ENCODE results near the gene ARHGAP22.

ARHGAP22 gene

GRCh38 chr10:48579251-48579960 is 25.5 kb downstream of the ARHGAP22 start:
- H4K20me1 ChIP-seq (ENCODE audit: insufficient read depth, low read length): no peaks in the 10 kb centered on the region
- no peak overlapping the region for H2AFZ ChIP-seq (ENCODE audit: low read length)
- H3K9me3 ChIP-seq (replicated peaks; ENCODE audit: insufficient read depth, low read length): no peaks in the 10 kb centered on the region
- H3K27me3 ChIP-seq (replicated peaks; ENCODE audit: insufficient read depth, low read length): no peaks in the 10 kb centered on the region
- H3K79me2 ChIP-seq (ENCODE audit: low read length): no peaks in the 10 kb centered on the region
- no peak for TF ChIP-seq EZH2phosphoT487 (IDR thresholded peaks at IDR 0.05; ENCODE audit: low read length)
- TF ChIP-seq, protein P1, sequence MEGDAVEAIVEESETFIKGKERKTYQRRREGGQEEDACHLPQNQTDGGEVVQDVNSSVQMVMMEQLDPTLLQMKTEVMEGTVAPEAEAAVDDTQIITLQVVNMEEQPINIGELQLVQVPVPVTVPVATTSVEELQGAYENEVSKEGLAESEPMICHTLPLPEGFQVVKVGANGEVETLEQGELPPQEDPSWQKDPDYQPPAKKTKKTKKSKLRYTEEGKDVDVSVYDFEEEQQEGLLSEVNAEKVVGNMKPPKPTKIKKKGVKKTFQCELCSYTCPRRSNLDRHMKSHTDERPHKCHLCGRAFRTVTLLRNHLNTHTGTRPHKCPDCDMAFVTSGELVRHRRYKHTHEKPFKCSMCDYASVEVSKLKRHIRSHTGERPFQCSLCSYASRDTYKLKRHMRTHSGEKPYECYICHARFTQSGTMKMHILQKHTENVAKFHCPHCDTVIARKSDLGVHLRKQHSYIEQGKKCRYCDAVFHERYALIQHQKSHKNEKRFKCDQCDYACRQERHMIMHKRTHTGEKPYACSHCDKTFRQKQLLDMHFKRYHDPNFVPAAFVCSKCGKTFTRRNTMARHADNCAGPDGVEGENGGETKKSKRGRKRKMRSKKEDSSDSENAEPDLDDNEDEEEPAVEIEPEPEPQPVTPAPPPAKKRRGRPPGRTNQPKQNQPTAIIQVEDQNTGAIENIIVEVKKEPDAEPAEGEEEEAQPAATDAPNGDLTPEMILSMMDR (IDR thresholded peaks at IDR 0.05; ENCODE audit: low read length): no peak
- no peak for TF ChIP-seq EZH2 (optimal IDR thresholded peaks at IDR 0.05; ENCODE audit: low read depth, low read length)
- no peaks in the 10 kb centered on the region for H3K36me3 ChIP-seq (replicated peaks; ENCODE audit: insufficient read depth, low read length)
- no peaks in the 10 kb centered on the region for H3K4me1 ChIP-seq (ENCODE audit: low read length)
- no peak overlapping the region for H3K4me3 ChIP-seq (ENCODE audit: low read length)
- no peak overlapping the region for H3K4me2 ChIP-seq (ENCODE audit: low read depth, low read length)
- no peak overlapping the region for H3K27ac ChIP-seq (ENCODE audit: low read length)
- H3K9me2 ChIP-seq (replicated peaks; ENCODE audit: insufficient read depth, low read length): no peaks in the 10 kb centered on the region
- no peaks in the 10 kb centered on the region for H3F3A ChIP-seq (ENCODE audit: insufficient read depth, low read length)
- H3K9ac ChIP-seq (ENCODE audit: low read length): no peak overlapping the region
- DNase-seq: no peak

DNA sequence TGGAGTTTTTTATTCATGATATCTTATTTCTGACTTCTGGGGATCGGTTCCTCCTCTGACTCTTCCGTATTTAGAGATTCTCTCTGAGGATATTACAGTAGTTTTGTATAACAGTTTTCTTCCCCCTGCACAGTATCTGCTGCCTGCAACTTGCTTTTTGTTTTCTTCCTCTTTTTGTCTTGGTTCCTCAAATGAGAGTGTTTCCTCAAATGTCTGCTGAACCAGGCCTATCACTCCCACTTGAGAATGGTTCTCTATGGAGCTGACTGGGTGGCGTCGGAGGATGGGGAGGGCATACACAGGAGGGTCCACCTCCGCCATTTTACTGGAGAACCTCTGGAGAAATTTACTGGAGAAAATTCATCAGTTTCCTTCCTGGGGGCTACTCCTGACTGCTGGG is 27.7 kb downstream of the ARHGAP22 start:
- Histone ChIP-seq H3K27me3 (replicated peaks; ENCODE audit: insufficient read depth, low read length) (no peaks in the 10 kb centered on the region), H3K4me3 (ENCODE audit: low read length) (no peak overlapping the region), H2AFZ (ENCODE audit: low read length) (no peak overlapping the region), H3K4me1 (ENCODE audit: low read length) (no peaks in the 10 kb centered on the region), H3K79me2 (ENCODE audit: low read length) (no peaks in the 10 kb centered on the region), H3K27ac (ENCODE audit: low read length) (no peak overlapping the region), H3K9ac (ENCODE audit: low read length) (no peak overlapping the region), H3K9me2 (replicated peaks; ENCODE audit: insufficient read depth, low read length) (no peaks in the 10 kb centered on the region), H4K20me1 (ENCODE audit: insufficient read depth, low read length) (no peaks in the 10 kb centered on the region), H3F3A (ENCODE audit: insufficient read depth, low read length) (no peaks in the 10 kb centered on the region), H3K9me3 (replicated peaks; ENCODE audit: insufficient read depth, low read length) (no peaks in the 10 kb centered on the region), H3K36me3 (replicated peaks; ENCODE audit: insufficient read depth, low read length) (no peaks in the 10 kb centered on the region), H3K4me2 (ENCODE audit: low read depth, low read length) (no peak overlapping the region)
- no peak for DNase-seq
- no peak for TF ChIP-seq EZH2phosphoT487 (IDR thresholded peaks at IDR 0.05; ENCODE audit: low read length)
- no peak for TF ChIP-seq EZH2 (optimal IDR thresholded peaks at IDR 0.05; ENCODE audit: low read depth, low read length)
- TF ChIP-seq, protein P1 (IDR thresholded peaks at IDR 0.05; ENCODE audit: low read length): no peak

- H3K27ac ChIP-seq (ENCODE audit: low read length): no peak overlapping the region
These were observed 28.4 kb downstream of the ARHGAP22 start for GRCh38 chr10:48576501-48576900.

More at GRCh38 chr10:48576501-48576900, 28.4 kb downstream of the ARHGAP22 start:
- TF ChIP-seq, protein P1 (IDR thresholded peaks at IDR 0.05; ENCODE audit: low read length): no peak
- TF ChIP-seq EZH2phosphoT487 (IDR thresholded peaks at IDR 0.05; ENCODE audit: low read length): no peak
- no peak for TF ChIP-seq EZH2 (optimal IDR thresholded peaks at IDR 0.05; ENCODE audit: low read depth, low read length)
- no peaks in the 10 kb centered on the region for H3K27me3 ChIP-seq (replicated peaks; ENCODE audit: insufficient read depth, low read length)
- no peaks in the 10 kb centered on the region for H3K4me1 ChIP-seq (ENCODE audit: low read length)
- no peaks in the 10 kb centered on the region for H3K79me2 ChIP-seq (ENCODE audit: low read length)
- H3K4me3 ChIP-seq (ENCODE audit: low read length): no peak overlapping the region
- no peak overlapping the region for H2AFZ ChIP-seq (ENCODE audit: low read length)
- H3K36me3 ChIP-seq (replicated peaks; ENCODE audit: insufficient read depth, low read length): no peaks in the 10 kb centered on the region
- no peaks in the 10 kb centered on the region for H3K9me2 ChIP-seq (replicated peaks; ENCODE audit: insufficient read depth, low read length)
- no peaks in the 10 kb centered on the region for H3F3A ChIP-seq (ENCODE audit: insufficient read depth, low read length)
- no peak overlapping the region for H3K9ac ChIP-seq (ENCODE audit: low read length)
- DNase-seq: no peak
- no peaks in the 10 kb centered on the region for H3K9me3 ChIP-seq (replicated peaks; ENCODE audit: insufficient read depth, low read length)
- no peak overlapping the region for H3K4me2 ChIP-seq (ENCODE audit: low read depth, low read length)
- no peaks in the 10 kb centered on the region for H4K20me1 ChIP-seq (ENCODE audit: insufficient read depth, low read length)

All from MM.1S (cell line).